GM19452 (cell line): ENCODE measurements around the gene CENPL.
"Not testable (repeated sequence)": the region's sequence is repeated elsewhere in the genome, so short reads cannot be mapped to it uniquely, and the experiment has no call there.

Experiments
- ATAC-seq: cut with Tn5 transposase; IDR thresholded peaks from one replicate; pipeline ENCODE4 v1.9.1; 2021; ENCODE audit not compliant: unreplicated experiment

Gene CENPL

GRCh38 chr1:173764331-173764730 lies 60.4 kb downstream of the CENPL start:
- ATAC-seq: not testable (repeated sequence)

DNA sequence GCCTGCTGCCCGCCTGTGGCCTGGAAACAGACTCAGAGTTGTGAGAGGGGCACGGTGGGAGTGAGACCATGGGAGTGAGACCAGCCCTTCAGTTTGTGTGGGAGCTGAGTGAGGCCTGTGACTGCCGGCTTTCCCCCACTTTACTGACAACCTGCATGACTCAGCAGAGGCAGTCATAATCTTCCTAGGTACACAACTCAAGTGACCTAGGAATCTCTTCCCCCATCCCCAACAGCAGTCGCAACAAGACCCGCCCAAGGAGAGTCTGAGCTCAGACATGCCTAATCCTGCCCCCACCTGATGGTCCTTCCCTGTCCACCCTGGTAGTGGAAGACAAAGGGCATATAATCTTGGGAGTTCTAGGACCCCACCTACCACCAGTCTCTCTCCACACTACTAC lies 65.7 kb downstream of the CENPL start:
- no peak for ATAC-seq

DNA sequence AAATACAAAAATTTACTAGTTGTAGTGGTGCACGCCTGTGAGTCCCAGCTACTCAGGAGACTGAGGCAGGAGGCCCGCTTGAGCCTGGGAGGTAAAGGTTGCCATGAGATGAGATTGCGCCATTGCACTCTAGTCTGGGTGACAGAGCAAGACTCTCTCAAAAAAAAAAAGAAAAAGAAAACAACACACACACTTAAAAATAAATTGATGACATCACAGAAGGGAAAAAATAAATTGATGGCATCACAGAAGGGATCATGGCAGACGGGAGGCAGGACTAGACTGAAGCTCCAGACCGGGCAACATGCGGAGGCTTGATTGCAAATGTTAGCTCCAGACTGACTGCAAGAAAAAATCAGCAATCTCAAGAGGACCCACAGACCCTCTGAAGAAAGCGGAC lies 66.6 kb downstream of the CENPL start:
- ATAC-seq: no peak

DNA sequence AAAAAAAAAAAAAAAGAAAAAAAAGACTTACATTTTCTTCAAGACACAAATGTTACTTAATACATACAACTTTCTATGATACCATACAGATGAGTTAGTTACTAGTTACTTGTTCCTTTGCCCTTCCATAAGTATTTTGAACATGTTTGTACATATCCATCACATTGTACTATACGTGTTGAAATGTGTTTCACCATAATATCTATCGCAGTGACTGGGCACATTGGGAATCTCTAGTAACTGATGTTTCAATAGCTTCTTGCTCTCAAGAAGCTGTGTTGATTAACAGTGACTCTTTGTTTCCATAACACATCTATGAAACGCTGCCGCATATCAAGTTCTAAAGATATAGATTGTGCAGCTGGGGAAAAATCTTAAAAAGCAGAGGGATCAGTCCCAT lies 67.0 kb downstream of the CENPL start:
- no peak for ATAC-seq

- ATAC-seq: no peak
These were observed 70.9 kb downstream of the CENPL start for GRCh38 chr1:173753830-173754229.
